Endodermal cell (in vitro differentiated cells): ENCODE data around the gene RETSAT. TPM values are rescaled to one million over a fixed set of nuclear protein-coding genes. Genes with fewer than 3 reads are reported as not detected.

Experiments
- DNase-seq: peaks from one replicate; pipeline ENCODE4 v3.0.0-alpha.2; 2017
- H3K27ac ChIP-seq: 2 replicates; pipeline ENCODE4 v1.5.1; 2013; ENCODE audit warnings: mild to moderate bottlenecking, low read depth, low read length, moderate library complexity
- H3K27me3 ChIP-seq: 2 replicates; pipeline ENCODE4 v1.6.1; 2013; ENCODE audit warnings: mild to moderate bottlenecking, low read length, moderate library complexity; ENCODE audit not compliant: insufficient read depth, control insufficient read depth, poor library complexity, severe bottlenecking
- H3K36me3 ChIP-seq: 2 replicates; pipeline ENCODE4 v1.7.0; 2013; ENCODE audit warnings: mild to moderate bottlenecking, low read length, moderate library complexity; ENCODE audit not compliant: control insufficient read depth, insufficient read depth
- H3K4me1 ChIP-seq: one replicate; pipeline ENCODE4 v1.7.0; 2013; ENCODE audit warnings: low read length; ENCODE audit not compliant: control insufficient read depth, insufficient read depth
- H3K4me3 ChIP-seq: 2 replicates; pipeline ENCODE4 v1.5.1; 2013; ENCODE audit warnings: mild to moderate bottlenecking, low read length, moderate library complexity
- H3K9ac ChIP-seq: 2 replicates; pipeline ENCODE4 v1.6.1; 2013; ENCODE audit warnings: mild to moderate bottlenecking, low read length, moderate library complexity; ENCODE audit not compliant: poor library complexity, severe bottlenecking; ENCODE audit errors: extremely low read depth
- H3K9me3 ChIP-seq: 2 replicates; pipeline ENCODE4 v1.6.1; 2013; ENCODE audit warnings: mild to moderate bottlenecking, low read length, moderate library complexity; ENCODE audit not compliant: control insufficient read depth
- H3K27ac Mint-ChIP-seq: 2 replicates; pipeline ENCODE4 v1.8.0; 2020; ENCODE audit warnings: mixed read lengths
- H3K27me3 Mint-ChIP-seq: 2 replicates; pipeline ENCODE4 v1.8.0; 2021; ENCODE audit warnings: mild to moderate bottlenecking, mixed read lengths; ENCODE audit not compliant: insufficient read depth
- H3K36me3 Mint-ChIP-seq: 2 replicates; pipeline ENCODE4 v1.8.0; 2020; ENCODE audit warnings: low read depth, mixed read lengths
- H3K4me1 Mint-ChIP-seq: 2 replicates; pipeline ENCODE4 v1.8.0; 2020; ENCODE audit warnings: mixed read lengths
- H3K4me3 Mint-ChIP-seq: 2 replicates; pipeline ENCODE4 v1.8.0; 2020; ENCODE audit warnings: mild to moderate bottlenecking, moderate library complexity, mixed read lengths
- H3K9me3 Mint-ChIP-seq: 2 replicates; pipeline ENCODE4 v1.8.0; 2020; ENCODE audit warnings: mild to moderate bottlenecking, mixed read lengths
- WGBS, 2 experiments: methylation state at CpG; one replicate each; pipeline versions ENCODE4 v1.1.5 to v1.1.7; 2013; ENCODE audit warnings: missing lambda C conversion rate in 2 of 2, mixed read lengths in 1 of 2; ENCODE audit not compliant: insufficient coverage in 1 of 2, insufficient read length in 1 of 2; 5-methylcytosine and 5-hydroxymethylcytosine counted together
- total RNA-seq, 2 donors: library from RNA; stranded (reverse); fragmentation: NEBNext Ultra II Directional in 1 of 2; extraction: Animal tissue kit (Norgen Biotek cat#: 25700) in 1 of 2; gene quantifications; 2 replicates in 1 of 2; 3 replicates in 1 of 2; pipeline ENCODE4 v1.2.1, GENCODE V29; 2021
- TF ChIP-seq, protein P1 (sequence below): fragments of 200-600 bp; sonication (generic); conservative IDR thresholded peaks from 2 replicates; pipeline ENCODE4 v1.5.0; 2021; ENCODE audit warnings: antibody characterized with exemption, mild to moderate bottlenecking

RETSAT gene
- total RNA-seq, 2 donors from 2014 or later = 12.7 to 19.7 TPM

DNA sequence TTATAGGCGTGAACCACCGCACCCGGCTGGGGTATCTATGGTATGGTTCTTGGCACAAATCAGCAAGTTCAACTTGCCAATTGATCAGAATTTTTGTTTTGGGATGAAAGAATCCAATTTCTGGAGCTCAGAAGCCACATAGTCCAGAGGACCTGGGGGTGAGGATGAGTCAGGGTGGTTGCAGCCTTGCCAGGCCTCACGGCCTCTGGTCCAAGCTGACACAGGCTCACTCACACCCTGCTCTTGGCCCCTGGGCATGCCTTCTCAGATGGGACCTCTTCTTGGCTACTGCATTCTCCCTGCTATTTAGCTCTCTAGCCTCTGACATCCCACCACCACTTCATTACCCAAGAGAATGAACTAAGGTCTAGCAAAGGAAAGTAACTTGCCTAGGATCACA lies 39.5 kb upstream of the RETSAT start:
- Mint-ChIP-seq H3K4me3 (no peak overlapping the region), H3K36me3 (peaks cover 22% of the 10 kb centered on the region), H3K9me3 (no peaks in the 10 kb centered on the region), H3K27ac (no peak overlapping the region), H3K4me1 (no peaks in the 10 kb centered on the region), H3K27me3 (no peaks in the 10 kb centered on the region)
- TF ChIP-seq, protein P1, sequence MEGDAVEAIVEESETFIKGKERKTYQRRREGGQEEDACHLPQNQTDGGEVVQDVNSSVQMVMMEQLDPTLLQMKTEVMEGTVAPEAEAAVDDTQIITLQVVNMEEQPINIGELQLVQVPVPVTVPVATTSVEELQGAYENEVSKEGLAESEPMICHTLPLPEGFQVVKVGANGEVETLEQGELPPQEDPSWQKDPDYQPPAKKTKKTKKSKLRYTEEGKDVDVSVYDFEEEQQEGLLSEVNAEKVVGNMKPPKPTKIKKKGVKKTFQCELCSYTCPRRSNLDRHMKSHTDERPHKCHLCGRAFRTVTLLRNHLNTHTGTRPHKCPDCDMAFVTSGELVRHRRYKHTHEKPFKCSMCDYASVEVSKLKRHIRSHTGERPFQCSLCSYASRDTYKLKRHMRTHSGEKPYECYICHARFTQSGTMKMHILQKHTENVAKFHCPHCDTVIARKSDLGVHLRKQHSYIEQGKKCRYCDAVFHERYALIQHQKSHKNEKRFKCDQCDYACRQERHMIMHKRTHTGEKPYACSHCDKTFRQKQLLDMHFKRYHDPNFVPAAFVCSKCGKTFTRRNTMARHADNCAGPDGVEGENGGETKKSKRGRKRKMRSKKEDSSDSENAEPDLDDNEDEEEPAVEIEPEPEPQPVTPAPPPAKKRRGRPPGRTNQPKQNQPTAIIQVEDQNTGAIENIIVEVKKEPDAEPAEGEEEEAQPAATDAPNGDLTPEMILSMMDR = no peak
- H3K4me1 ChIP-seq = no peaks in the 10 kb centered on the region
- H3K36me3 ChIP-seq = peaks cover 15% of the 10 kb centered on the region
- WGBS, 2 experiments = 95 to 96% methylated on average over 4 of the region's 4 CpGs
- no peaks in the 10 kb centered on the region for H3K9me3 ChIP-seq
- H3K27ac ChIP-seq = no peak overlapping the region
- H3K27me3 ChIP-seq = no peaks in the 10 kb centered on the region
- H3K9ac ChIP-seq = no peak overlapping the region
- no peak overlapping the region for H3K4me3 ChIP-seq
- no peak for DNase-seq

DNA sequence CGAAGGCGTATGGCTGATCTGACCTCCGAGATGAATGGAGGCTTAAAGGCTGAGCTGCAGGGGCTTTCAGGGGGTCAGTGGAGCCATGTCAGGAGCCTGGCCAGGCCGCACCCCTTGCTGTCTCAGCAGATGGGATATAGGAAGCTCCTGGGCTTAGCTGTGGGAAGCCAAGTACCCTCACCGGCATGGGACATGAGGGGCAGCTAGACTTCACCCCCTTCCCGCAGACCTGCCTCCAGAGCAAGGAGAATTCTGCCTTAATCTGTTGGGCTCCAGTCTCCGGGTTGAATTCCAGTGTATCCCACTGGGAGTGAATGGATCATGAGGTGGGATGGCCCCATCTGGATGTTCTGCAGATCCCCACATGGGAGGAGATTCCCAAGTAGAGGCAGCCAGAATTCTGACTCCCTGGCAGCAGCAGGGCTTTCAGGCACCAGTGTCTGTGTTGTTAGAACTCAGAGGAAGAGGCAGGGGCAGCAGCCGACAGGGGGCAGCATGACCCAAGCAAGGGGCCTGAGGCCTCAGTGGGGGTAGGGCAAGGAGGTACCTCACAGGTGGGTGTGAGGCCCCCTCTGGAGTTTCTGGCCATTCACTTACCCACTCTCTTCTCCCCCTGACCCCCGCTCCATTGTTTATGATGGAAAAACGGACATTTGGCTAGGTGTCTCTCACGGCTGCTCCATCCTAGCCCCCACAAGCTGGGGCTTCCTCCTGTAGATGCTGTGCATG lies 36.8 kb upstream of the RETSAT start:
- Mint-ChIP-seq H3K27me3 (no peaks in the 10 kb centered on the region), H3K4me1 (no peaks in the 10 kb centered on the region), H3K4me3 (no peak overlapping the region), H3K27ac (no peak overlapping the region), H3K9me3 (no peaks in the 10 kb centered on the region), H3K36me3 (peaks cover 8% of the 10 kb centered on the region)
- Histone ChIP-seq H3K4me1 (no peaks in the 10 kb centered on the region), H3K9me3 (no peaks in the 10 kb centered on the region), H3K9ac (no peak overlapping the region), H3K27me3 (no peaks in the 10 kb centered on the region), H3K4me3 (no peak overlapping the region), H3K27ac (no peak overlapping the region), H3K36me3 (peaks cover 19% of the 10 kb centered on the region)
- WGBS, 2 experiments = 85 to 88% methylated on average over 7 to 11 of the region's 11 CpGs
- TF ChIP-seq, protein P1 = peak; percentile 95
- DNase-seq = peak; percentile 96

DNA sequence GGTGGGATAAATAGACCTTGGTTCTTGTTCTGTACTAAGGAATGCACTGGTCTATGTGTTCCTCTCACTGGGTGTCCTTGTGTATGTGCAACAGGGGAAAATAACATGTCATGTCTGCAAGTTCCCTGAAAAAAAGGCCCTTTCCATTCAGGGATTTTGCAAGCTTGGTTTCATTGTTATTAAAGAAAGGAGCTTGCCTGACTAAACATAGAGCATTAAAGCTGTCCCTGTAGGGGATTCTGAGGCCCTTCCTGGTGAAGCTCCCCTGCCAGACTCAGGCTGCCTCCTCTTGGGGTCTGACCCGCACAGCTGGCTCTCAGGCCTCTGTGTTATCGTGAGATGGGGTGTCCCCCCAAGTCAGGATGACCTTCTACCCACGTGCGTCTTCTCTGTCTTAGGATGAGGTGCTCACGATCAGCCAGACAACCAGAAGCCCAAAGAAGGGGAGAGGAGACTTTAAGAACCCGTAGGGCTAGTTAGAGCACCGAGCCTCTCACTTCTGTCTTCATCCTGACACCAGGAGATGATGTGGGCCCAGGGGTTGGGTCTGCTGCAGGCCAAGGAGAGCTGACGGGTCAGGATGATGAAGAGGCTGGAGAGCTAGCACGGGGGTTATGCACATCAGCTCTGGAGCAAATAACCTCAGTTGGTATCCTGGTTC lies 34.7 kb upstream of the RETSAT start:
- Histone ChIP-seq H3K27ac (peak overlapping the region; percentile 51), H3K9ac (no peak overlapping the region), H3K27me3 (no peaks in the 10 kb centered on the region), H3K4me1 (peaks cover 3% of the 10 kb centered on the region), H3K4me3 (no peak overlapping the region), H3K36me3 (peaks cover 19% of the 10 kb centered on the region), H3K9me3 (no peaks in the 10 kb centered on the region)
- H3K27me3 Mint-ChIP-seq = no peaks in the 10 kb centered on the region
- WGBS, 2 experiments = 92 to 95% methylated on average over 6 to 9 of the region's 9 CpGs
- H3K36me3 Mint-ChIP-seq = peaks cover 10% of the 10 kb centered on the region
- no peaks in the 10 kb centered on the region for H3K9me3 Mint-ChIP-seq
- TF ChIP-seq, protein P1 = no peak
- H3K4me3 Mint-ChIP-seq = no peak overlapping the region
- H3K4me1 Mint-ChIP-seq = peaks cover 21% of the 10 kb centered on the region
- no peak for DNase-seq
- no peak overlapping the region for H3K27ac Mint-ChIP-seq
